Stimulated activated CD4-positive, alpha-beta T cell treated with anti-CD3 and anti-CD28 coated beads, Interleukin-12 subunit alpha, Interleukin-12 subunit beta, amount 100 ng/mL, for 48 hours (primary cell): ENCODE results near the gene PRDM16.

Experiments
- DNase-seq, 3 donors: peaks; one replicate each; pipeline ENCODE4 v3.0.0-alpha.2; 2020; ENCODE audit warnings: low read depth in 2 of 3, low spot score in 1 of 3

The PRDM16 gene

GRCh38 chr1:3138623-3139151, 69.7 kb downstream of the PRDM16 start:
- no peak for DNase-seq

GRCh38 chr1:3139451-3139852, 70.4 kb downstream of the PRDM16 start:
- DNase-seq = no peak

- no peak for DNase-seq
Observed at GRCh38 chr1:3139871-3140361, 70.9 kb downstream of the PRDM16 start.

DNA sequence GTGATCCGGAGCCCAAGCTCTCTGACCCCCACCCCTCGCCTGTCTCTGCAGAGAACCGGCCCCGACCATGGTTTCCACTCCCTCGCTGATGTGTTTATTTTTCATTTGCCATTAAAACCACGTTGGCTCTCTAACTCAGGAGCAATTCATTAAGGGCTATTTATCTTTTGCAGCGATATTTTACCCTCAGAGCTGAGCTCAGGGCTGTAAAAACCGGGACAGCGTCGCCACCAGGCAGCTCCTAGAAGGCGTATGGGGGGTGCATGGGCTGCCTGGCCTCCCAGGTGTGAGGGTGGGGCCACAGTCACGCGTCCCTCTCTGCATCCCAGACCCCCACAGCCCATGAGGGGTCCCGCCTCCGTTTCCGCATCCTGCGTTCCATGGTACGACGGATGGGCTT, 71.4 kb downstream of the PRDM16 start:
- DNase-seq = no peak

DNA sequence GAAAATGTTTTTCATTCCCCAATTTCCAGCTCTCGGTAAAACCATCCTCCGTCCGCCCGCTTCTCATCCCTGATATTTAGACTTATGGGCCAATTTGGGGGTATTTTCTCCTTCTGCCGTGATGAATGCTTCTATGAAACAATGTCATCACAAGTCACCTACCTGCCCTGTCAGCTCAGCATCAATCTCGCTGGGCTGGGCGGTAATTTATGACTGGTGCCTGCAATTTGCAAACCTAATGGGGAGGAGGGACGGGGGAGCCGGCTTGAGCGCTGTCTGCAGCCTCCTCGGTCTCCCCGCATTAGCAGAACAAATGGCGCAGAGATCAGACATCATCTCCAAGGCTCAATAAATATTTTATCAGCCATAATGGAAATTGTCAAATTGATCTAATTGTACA, 72.1 kb downstream of the PRDM16 start:
- no peak for DNase-seq

DNA sequence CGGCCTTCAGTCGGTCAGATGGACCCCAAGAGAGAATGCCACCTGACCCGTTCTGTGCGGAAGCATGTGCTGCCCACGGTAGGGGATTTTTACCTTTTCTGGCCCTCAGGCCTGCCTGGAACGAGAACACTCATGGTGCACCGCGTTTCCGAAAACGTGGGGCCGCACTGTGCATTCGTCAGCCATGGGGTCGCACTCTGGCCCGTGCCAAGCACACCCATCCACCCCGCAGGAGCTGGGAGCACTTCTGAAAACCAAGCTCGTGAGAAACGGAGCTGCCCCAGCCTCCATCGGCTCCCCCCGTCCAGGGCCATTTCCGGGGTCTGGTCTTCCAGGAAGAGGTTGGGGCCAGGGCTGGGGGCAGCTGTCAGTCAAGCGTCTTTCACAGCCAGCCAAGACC, 72.8 kb downstream of the PRDM16 start:
- DNase-seq = no peak

DNA sequence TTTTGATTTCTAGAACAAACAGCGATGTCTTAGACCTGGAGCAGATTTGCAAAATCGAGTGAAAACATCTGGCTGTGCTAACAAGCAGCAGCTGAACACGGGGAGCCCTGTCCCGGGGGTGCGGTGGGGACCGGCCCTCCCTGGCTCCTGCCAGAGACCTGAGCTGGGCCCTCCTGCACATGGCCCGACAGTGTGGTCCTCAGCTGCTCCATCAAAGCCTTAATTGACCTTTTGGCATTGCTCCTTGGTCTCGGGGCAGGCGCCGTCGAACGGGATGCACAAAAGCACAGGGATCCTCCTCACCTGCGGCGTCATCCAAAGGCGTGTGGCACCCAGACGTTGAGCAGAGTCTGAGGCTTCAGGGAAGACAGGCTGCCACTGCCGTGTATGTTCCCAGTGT, 73.2 kb downstream of the PRDM16 start:
- DNase-seq = no peak

- DNase-seq = no peak
Observed at GRCh38 chr1:3142751-3143150, 73.7 kb downstream of the PRDM16 start.

GRCh38 chr1:3145532-3146325, 76.7 kb downstream of the PRDM16 start:
- no peak for DNase-seq

- no peak for DNase-seq
Observed at GRCh38 chr1:3146458-3146857, 77.5 kb downstream of the PRDM16 start.

GRCh38 chr1:3146907-3147306, 77.9 kb downstream of the PRDM16 start:
- DNase-seq = no peak

- no peak for DNase-seq
Observed at GRCh38 chr1:3148171-3148570, 79.2 kb downstream of the PRDM16 start.

GRCh38 chr1:3149277-3149676, 80.3 kb downstream of the PRDM16 start:
- no peak for DNase-seq

- DNase-seq = no peak
Observed at GRCh38 chr1:3151456-3151855, 82.5 kb downstream of the PRDM16 start.

- no peak for DNase-seq
Observed at GRCh38 chr1:3152143-3152542, 83.1 kb downstream of the PRDM16 start.

DNA sequence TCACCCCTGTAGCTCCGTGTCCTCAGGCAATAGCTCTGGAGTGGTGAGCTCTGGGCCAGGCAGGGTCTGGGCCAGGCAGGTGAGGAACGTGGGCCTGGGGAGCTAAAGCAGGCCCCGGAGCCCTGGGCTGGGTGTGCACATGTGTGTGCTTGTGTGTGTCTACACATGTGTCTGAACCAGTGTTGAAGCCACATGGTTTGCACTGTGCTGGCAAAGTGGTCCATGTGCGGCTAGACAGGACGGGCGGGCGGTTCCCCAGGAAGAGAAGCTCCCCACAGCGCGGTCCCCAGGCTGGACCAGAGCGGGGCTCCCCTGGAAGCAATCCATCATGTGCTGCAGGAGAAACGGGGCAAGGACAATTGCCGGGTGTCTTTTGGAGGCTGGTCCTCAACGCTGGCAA, 84.2 kb downstream of the PRDM16 start:
- no peak for DNase-seq

DNA sequence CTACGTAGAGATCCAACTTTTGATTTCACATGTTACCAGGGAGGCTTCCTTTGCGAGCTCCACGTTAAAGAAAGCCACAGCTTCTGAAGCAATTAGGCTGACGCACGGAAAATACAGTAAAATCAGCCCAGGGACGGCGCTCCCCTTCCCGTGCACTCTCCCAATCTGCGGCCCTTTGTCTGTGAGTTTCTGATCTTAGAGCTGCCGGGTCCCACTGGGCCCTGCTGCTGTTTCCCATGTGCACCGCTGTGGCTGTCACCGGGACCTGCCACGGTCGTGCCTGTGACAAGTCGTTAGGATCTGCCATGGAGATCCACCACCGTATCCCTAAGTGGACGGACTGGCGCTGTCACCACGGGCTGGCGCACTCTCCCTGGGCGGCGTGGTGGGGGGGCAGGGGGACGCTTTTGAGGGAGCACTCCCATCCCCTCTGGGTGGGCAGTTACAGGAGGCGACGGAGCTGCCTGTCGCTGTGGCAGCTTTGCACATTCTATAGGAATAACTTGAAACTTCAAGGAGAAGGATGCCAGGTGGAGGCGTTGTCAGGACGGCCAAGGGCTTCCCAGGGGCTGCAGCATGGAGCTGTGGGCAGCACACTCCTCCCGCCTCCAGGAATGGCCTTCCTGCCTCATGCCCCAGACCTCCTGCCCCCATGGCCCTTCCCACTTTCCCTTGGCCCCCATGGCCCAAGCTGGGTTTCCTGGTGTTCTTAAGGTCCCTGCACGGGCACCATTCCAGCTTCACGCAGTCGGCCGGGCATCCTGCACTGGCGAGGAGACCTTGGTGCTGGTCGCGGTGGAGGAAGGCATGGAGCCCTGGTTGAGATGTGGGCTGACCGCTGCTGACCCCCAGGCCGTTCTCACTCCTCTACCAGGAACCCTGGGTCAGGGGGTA, 85.1 kb downstream of the PRDM16 start:
- no peak for DNase-seq

DNA sequence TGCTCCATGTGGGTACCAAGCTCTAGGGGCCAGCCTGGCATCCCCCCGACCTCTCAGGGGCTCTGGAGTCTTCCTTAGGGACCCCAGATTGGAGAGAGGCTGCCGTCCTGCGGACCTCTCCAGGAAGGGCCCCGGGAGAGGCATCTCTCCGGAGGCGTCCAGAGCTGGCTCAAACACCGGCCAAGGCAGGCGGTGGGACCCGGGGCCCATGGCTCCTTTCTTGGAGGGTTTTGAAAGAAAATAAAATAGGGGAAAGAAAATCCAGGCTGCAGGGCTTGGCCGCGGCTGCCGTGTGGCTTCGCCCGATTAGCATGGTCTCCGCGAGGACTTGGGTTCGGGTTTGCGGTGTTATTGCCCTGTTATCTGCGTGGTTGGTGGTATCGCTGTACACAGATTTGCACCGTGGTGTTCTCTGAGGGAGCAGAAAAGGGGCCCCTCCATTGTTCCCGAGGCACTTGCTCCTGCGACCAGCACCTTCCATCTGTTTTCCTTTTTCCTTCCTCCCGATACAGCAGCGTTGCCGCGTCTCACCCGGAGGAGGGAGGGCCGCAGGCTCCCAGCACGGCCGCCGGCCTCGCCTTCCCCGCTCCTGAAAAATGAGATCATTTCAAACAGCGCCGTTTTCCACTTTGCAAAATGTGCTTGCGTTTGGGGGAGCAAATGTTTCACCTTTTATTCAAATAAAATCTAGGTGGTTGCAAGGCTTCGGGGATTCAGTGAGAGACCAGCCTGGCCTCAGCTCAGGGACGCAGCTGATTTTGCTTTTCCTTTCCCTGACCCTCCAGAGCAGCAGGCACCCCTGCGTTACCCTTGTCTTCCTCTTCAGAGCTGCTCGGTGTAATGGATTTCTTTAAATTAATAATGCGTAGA, 86.3 kb downstream of the PRDM16 start:
- no peak for DNase-seq

DNA sequence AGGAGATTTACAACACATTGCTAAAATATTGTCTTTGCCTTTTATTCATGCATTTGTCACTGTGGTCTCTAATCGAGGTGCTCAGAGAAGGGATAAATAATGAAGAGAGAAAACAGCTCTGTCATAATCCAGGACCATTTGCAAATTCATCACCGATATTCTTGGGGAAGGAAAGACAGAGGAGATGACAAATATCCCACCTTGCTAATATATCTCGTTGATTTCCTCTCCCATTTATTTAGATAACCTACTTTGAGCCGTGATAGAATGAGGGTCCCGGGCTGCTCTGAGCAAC, 86.9 kb downstream of the PRDM16 start:
- DNase-seq = no peak

DNA sequence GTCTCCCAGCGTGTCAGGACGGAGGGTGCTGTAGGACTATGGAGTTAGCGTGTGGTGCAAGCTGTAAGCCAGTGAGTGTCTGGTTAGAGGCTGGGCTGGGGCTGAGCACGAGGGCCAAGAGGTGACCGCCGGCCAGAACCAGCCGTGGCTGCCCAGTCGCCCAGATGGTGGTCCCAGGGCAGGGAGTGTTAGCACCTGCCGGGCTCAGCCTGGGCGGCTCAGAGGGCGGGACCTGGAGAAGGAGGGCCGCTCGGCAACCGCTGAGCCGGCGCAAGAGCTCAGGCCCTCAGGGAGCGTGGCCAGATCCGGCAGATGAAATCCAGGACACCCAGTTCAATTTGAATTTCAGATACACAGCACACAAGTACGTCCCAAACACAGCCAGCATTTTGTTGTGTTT, 87.9 kb downstream of the PRDM16 start:
- no peak for DNase-seq

DNA sequence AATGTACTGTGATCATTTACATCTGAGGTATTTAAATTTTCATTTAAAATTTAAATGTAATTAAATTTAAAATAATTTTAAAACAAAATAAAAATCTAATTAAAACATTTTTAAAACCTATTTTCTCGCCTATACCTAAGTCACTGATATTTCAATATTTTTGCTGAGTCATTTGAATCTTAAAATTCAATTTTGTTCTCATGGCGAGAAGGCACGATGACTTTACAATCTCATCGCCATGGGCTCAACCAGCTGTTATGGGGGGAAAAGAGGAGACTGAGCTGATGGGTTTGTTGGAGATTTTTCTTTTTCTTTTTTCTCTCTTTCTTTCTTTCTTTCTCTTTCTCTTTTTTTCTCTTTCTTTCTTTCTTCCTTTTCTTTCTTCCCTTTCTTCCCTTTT, 89.3 kb downstream of the PRDM16 start:
- DNase-seq = no peak
